Calu3 (cell line): Measurements from ENCODE around the gene SYCP2L. TPM values are rescaled to one million over a fixed set of nuclear protein-coding genes. Genes with fewer than 3 reads are reported as not detected.
"Not testable (repeated sequence)": the region's sequence is repeated elsewhere in the genome, so short reads cannot be mapped to it uniquely, and the experiment has no call there.

Experiments used
- BruUV-seq: library from RNA; stranded (reverse); fragments of 400-500 nt; replicated peaks from 2 replicates; lab custom pipeline; 2021; lab: Mats Ljungman, UMichigan
- CTCF ChIA-PET: fragments of 300-600 bp; sonication (Branson Sonifier 250); formaldehyde crosslinking; loops from one replicate; lab custom pipeline; 2022; ENCODE audit warnings: antibody characterized with exemption; lab: Charles Lee
- DNase-seq: peaks from one replicate; pipeline ENCODE4 v3.0.0; 2022
- H3K27ac Mint-ChIP-seq: one replicate; pipeline ENCODE4 v1.8.0; 2022; ENCODE audit warnings: mixed read lengths; ENCODE audit not compliant: unreplicated experiment
- H3K27me3 Mint-ChIP-seq: one replicate; pipeline ENCODE4 v1.8.0; 2022; ENCODE audit warnings: mixed read lengths; ENCODE audit not compliant: unreplicated experiment
- H3K36me3 Mint-ChIP-seq: one replicate; pipeline ENCODE4 v1.8.0; 2022; ENCODE audit warnings: mild to moderate bottlenecking, moderate library complexity, mixed read lengths; ENCODE audit not compliant: insufficient read depth, unreplicated experiment
- H3K4me1 Mint-ChIP-seq: one replicate; pipeline ENCODE4 v1.8.0; 2022; ENCODE audit warnings: mild to moderate bottlenecking, low read depth, mixed read lengths; ENCODE audit not compliant: unreplicated experiment
- H3K4me3 Mint-ChIP-seq: one replicate; pipeline ENCODE4 v1.8.0; 2022; ENCODE audit warnings: mild to moderate bottlenecking, low read depth, moderate library complexity, mixed read lengths; ENCODE audit not compliant: unreplicated experiment
- H3K9me3 Mint-ChIP-seq: one replicate; pipeline ENCODE4 v1.8.0; 2022; ENCODE audit warnings: low read depth, mixed read lengths; ENCODE audit not compliant: unreplicated experiment
- intact Hi-C: fragments of 100-400 bp; cut with micrococcal nuclease; formaldehyde crosslinking; loops from one replicate; pipeline ENCODE4 v1.10.0; 2022; ENCODE audit not compliant: unreplicated experiment
- total RNA-seq: library from RNA; stranded (reverse); gene quantifications from 2 replicates; pipeline ENCODE4 v1.2.3, GENCODE V29; 2022
- TF ChIP-seq, protein P1 (sequence below): fragments of 200-600 bp; IDR thresholded peaks from one replicate; pipeline ENCODE4 v1.8.0; 2022; ENCODE audit warnings: antibody characterized with exemption; ENCODE audit not compliant: unreplicated experiment

Gene SYCP2L
- total RNA-seq, 1 experiment from 2014 or later = not detected

- CTCF ChIA-PET = no interaction called here
- Mint-ChIP-seq H3K9me3 (no peaks in the 10 kb centered on the region), H3K27me3 (no peaks in the 10 kb centered on the region), H3K36me3 (no peaks in the 10 kb centered on the region), H3K4me1 (no peaks in the 10 kb centered on the region), H3K4me3 (no peak overlapping the region), H3K27ac (no peak overlapping the region)
- TF ChIP-seq, protein P1, sequence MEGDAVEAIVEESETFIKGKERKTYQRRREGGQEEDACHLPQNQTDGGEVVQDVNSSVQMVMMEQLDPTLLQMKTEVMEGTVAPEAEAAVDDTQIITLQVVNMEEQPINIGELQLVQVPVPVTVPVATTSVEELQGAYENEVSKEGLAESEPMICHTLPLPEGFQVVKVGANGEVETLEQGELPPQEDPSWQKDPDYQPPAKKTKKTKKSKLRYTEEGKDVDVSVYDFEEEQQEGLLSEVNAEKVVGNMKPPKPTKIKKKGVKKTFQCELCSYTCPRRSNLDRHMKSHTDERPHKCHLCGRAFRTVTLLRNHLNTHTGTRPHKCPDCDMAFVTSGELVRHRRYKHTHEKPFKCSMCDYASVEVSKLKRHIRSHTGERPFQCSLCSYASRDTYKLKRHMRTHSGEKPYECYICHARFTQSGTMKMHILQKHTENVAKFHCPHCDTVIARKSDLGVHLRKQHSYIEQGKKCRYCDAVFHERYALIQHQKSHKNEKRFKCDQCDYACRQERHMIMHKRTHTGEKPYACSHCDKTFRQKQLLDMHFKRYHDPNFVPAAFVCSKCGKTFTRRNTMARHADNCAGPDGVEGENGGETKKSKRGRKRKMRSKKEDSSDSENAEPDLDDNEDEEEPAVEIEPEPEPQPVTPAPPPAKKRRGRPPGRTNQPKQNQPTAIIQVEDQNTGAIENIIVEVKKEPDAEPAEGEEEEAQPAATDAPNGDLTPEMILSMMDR = no peak
- DNase-seq = no peak
- BruUV-seq = no TSS peak
- intact Hi-C loops = no loop called here
These were observed 2.4 kb upstream of the SYCP2L start for GRCh38 chr6:10884245-10884972.

DNA sequence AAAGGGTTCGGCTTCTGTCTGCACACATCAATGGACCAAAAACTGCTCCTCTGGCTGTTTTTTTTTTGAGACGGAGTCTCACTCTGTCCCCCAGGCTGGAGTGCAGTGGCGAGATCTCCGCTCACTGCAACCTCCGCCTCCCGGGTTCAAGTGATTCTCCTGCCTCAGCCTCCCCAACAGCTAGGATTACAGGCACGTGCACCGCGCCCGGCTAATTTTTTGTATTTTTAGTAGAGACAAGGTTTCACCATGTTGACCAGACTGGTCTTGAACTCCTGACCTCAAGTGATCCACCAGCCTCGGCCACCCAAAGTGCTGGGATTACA lies 524 bp upstream of the SYCP2L start:
- CTCF ChIA-PET = not testable (repeated sequence)

GRCh38 chr6:10890151-10890550 lies 3.3 kb downstream of the SYCP2L start:
- CTCF ChIA-PET = no interaction called here
- Mint-ChIP-seq H3K4me1 (no peaks in the 10 kb centered on the region), H3K4me3 (no peak overlapping the region), H3K9me3 (no peaks in the 10 kb centered on the region), H3K36me3 (no peaks in the 10 kb centered on the region), H3K27ac (no peak overlapping the region), H3K27me3 (no peaks in the 10 kb centered on the region)
- no peak for DNase-seq
- intact Hi-C loops = no loop called here
- no TSS peak for BruUV-seq
- TF ChIP-seq, protein P1 = no peak

More for the DNA sequence above, 524 bp upstream of the SYCP2L start:
- intact Hi-C loops, BruUV-seq, H3K27me3 Mint-ChIP-seq, H3K27ac Mint-ChIP-seq, H3K9me3 Mint-ChIP-seq, DNase-seq, H3K4me3 Mint-ChIP-seq, H3K4me1 Mint-ChIP-seq, H3K36me3 Mint-ChIP-seq: not testable (repeated sequence)

DNA sequence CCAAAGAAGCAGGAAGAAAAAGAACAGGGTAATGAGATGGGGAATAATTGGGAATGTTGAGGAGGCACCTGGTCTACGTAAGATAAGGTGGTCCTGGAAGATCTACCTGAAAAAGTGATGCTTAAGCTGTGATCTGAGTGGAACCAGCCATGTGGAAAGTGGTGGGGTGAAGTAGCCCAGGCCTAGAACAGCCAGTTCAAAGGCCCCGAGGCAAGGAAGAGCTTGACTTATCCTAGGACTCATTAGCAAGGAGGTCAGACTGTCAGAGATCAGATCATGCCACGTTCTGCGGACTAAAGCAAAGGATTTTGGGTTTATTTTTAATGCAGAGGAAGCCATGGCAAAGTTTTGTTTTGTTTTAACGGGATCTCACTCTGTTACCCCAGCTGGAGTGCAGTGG lies 5.1 kb downstream of the SYCP2L start:
- H3K36me3 Mint-ChIP-seq = no peaks in the 10 kb centered on the region
- no TSS peak for BruUV-seq
- intact Hi-C loops = no loop called here
- H3K27me3 Mint-ChIP-seq = no peaks in the 10 kb centered on the region
- H3K4me1 Mint-ChIP-seq = no peaks in the 10 kb centered on the region
- TF ChIP-seq, protein P1 = no peak
- H3K4me3 Mint-ChIP-seq = no peak overlapping the region
- H3K9me3 Mint-ChIP-seq = no peaks in the 10 kb centered on the region
- H3K27ac Mint-ChIP-seq = no peak overlapping the region
- no peak for DNase-seq
- CTCF ChIA-PET = no interaction called here

DNA sequence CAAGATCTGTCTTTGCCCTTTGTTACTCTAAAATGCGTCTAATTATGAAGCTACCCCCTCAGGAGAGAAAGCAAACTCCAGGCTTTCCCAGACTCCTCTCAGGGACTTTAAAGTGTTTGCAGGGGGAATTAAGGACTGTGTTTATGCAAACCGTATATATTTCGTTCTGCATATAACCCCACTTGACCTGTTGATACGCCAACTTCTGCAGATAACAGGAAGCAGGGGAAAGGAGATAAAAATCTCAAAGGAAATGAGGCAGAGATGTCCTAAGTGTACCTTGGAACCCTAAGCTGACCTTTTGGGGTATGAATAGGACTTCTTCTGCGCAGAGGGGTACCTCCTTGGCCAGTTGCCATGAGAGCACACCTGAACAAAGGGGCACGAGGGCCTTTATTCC lies 8.1 kb downstream of the SYCP2L start:
- CTCF ChIA-PET = no interaction called here
- TF ChIP-seq, protein P1 = no peak
- Mint-ChIP-seq H3K4me3 (no peak overlapping the region), H3K36me3 (no peaks in the 10 kb centered on the region), H3K9me3 (no peaks in the 10 kb centered on the region), H3K4me1 (no peaks in the 10 kb centered on the region), H3K27me3 (no peaks in the 10 kb centered on the region), H3K27ac (no peak overlapping the region)
- no TSS peak for BruUV-seq
- no peak for DNase-seq
- intact Hi-C loops = no loop called here
